Measurements from ENCODE around the gene KATNB1. TPM values are rescaled to one million over a fixed set of nuclear protein-coding genes. Genes with fewer than 3 reads are reported as not detected.
A peak's percentile ranks its signal among the peaks of the same experiment; 100 is the strongest.

Gene KATNB1
- total and polyA plus RNA-seq, 2 of the 8 experiments (the other 6 are each of a cell fraction or from before 2014, with no cell fraction given), result 50.2 to 60.4 TPM

DNA sequence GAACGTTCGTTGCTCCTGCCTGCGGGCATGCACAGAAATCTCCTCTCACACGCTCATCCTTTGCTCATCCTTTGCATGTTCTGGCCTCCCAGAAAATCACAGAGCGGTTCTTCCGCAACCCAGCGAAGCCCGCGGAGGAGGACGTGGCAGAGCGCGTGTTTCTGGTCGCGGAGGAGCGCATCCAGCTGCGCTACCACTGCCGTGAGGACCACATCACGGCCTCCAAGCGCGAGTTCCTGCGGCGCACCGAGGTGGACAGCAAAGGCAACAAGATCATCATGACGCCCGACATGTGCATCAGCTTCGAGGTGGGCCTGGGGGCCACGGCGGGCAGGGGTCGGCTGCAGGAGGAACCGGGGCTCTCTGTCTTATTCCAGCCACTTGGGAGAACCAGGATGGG, 9.6 kb upstream of the KATNB1 start:
- no peaks in the 10 kb centered on the region for H3K79me2 ChIP-seq (ENCODE audit: control insufficient read depth in 1 of 2, insufficient read depth in 2 of 2, low read length in 2 of 2)
- H3K4ac ChIP-seq (replicated peaks; ENCODE audit: insufficient read length, low read depth, low read length), result no peak overlapping the region
- H3K56ac ChIP-seq (replicated peaks; ENCODE audit: insufficient read length, low read depth, low read length), result no peak overlapping the region
- no peak overlapping the region for H2BK120ac ChIP-seq (replicated peaks; ENCODE audit: low read depth, low read length)
- peak overlapping the region; percentile 47; the same call in 1 of the 2 replicates for H2AFZ ChIP-seq (ENCODE audit: low read length)
- no peak overlapping the region for H3K4me3 ChIP-seq (ENCODE audit: extremely low read depth in 1 of 4, insufficient read depth in 2 of 4, low read depth in 3 of 4, low read length in 4 of 4)
- no peak overlapping the region for H3K4me2 ChIP-seq (ENCODE audit: insufficient read depth in 1 of 2, low read depth in 2 of 2, low read length in 2 of 2)
- no peak overlapping the region for H2BK20ac ChIP-seq (ENCODE audit: low read length)
- no peak overlapping the region for H3K27ac ChIP-seq (ENCODE audit: low read depth, low read length)
- no peak overlapping the region for H3K23ac ChIP-seq (ENCODE audit: insufficient read length)
- TF ChIP-seq KDM4A (IDR thresholded peaks at IDR 0.05; ENCODE audit: low read depth, low read length, severe bottlenecking) (no peak), SP1 (IDR thresholded peaks at IDR 0.05; ENCODE audit: low read depth, low read length) (no peak), EZH2 (IDR thresholded peaks at IDR 0.05; ENCODE audit: low read depth, low read length, severe bottlenecking) (no peak)
- FAIRE-seq (no peak), DNase-seq (ENCODE audit: low read depth in 1 of 2, low spot score in 2 of 2) (no peak)
- H2AK5ac ChIP-seq (ENCODE audit: low read depth, low read length), result no peak overlapping the region
- WGBS, 2 experiments (ENCODE audit: extremely low coverage in 1 of 2, insufficient coverage in 1 of 2, insufficient read length in 1 of 2, insufficient replicate concordance in 2 of 2, low coverage in 1 of 2, low lambda C conversion rate in 2 of 2, missing lambda C conversion rate in 1 of 2), result 93% methylated on average over 19 of the region's 30 CpGs; no CpG with 5 or more reads in 1 of the 2 experiments
- no peak overlapping the region for H2BK5ac ChIP-seq (ENCODE audit: low read depth, low read length)
- H4K8ac ChIP-seq (ENCODE audit: extremely low read depth, insufficient read depth, low read length), result no peak overlapping the region
- ChIA-PET POLR2A (ENCODE audit: partially characterized antibody) (interaction anchor here (3.2 kb wide), 1 partner anchor 9 kb away, joined by 22 read pairs; the partner anchor contains the start of gene KATNB1), CTCF (ENCODE audit: partially characterized antibody) (interaction anchor here (0.8 to 6.6 kb wide), 11 partner anchors 9 to 150 kb away, joined by 3 to 48 read pairs (median 4); partner anchors contain the start of gene KATNB1)
- H3K18ac ChIP-seq (ENCODE audit: extremely low read depth, low read length), result no peak overlapping the region
- no peaks in the 10 kb centered on the region for H3K36me3 ChIP-seq (ENCODE audit: control insufficient read depth in 2 of 4, insufficient read depth in 4 of 4, low read length in 3 of 4)
- peaks cover 0 to 3% of the 10 kb centered on the region in 2 experiments for H4K20me1 ChIP-seq (replicated peaks in 1 of 2; ENCODE audit: control insufficient read depth in 1 of 2, insufficient read depth in 2 of 2, low read length in 2 of 2)
- no peaks in the 10 kb centered on the region for H3K79me1 ChIP-seq (ENCODE audit: low read depth, low read length)
- H3K9ac ChIP-seq (replicated peaks in 1 of 4; ENCODE audit: extremely low read depth in 1 of 4, low read depth in 3 of 4, low read length in 3 of 4), result no peak overlapping the region; a peak in 1 of 7 replicates
- H3K27me3 ChIP-seq (replicated peaks in 1 of 4; ENCODE audit: control insufficient read depth in 3 of 4, extremely low read depth in 1 of 4, insufficient read depth in 3 of 4, low read length in 3 of 4), result no peaks in the 10 kb centered on the region; a peak in 2 of 7 replicates
- no peak overlapping the region for H4K91ac ChIP-seq (replicated peaks; ENCODE audit: insufficient read length, low read length)
- H2BK15ac ChIP-seq (ENCODE audit: low read length), result no peak overlapping the region
- no peak overlapping the region for H4K5ac ChIP-seq (ENCODE audit: insufficient read length, low read depth, low read length)
- peaks cover 17% of the 10 kb centered on the region; the same call in 1 of the 2 replicates for H3K23me2 ChIP-seq (ENCODE audit: low read depth, low read length)
- H3K4me1 ChIP-seq (replicated peaks in 1 of 4; ENCODE audit: control insufficient read depth in 3 of 4, insufficient read depth in 4 of 4, low read length in 3 of 4), result no peaks in the 10 kb centered on the region; a peak in 1 of 7 replicates
- H2BK12ac ChIP-seq (ENCODE audit: low read depth, low read length), result no peak overlapping the region
- H3K14ac ChIP-seq (ENCODE audit: insufficient read length), result no peak overlapping the region
- no peaks in the 10 kb centered on the region for H3K9me3 ChIP-seq (ENCODE audit: insufficient read depth in 2 of 2, low read depth in 1 of 2, low read length in 1 of 2)

Measured in H1 (cell line).